ENCODE data around the gene TBL1X. TPM values are rescaled to one million over a fixed set of nuclear protein-coding genes. Genes with fewer than 3 reads are reported as not detected.
A peak's percentile ranks its signal among the peaks of the same experiment; 100 is the strongest.

The TBL1X gene
- total and polyA plus RNA-seq, 2 donors (not counting 3 experiments of a cell fraction or from before 2014, with no cell fraction given): 8.7 to 25.3 TPM

DNA sequence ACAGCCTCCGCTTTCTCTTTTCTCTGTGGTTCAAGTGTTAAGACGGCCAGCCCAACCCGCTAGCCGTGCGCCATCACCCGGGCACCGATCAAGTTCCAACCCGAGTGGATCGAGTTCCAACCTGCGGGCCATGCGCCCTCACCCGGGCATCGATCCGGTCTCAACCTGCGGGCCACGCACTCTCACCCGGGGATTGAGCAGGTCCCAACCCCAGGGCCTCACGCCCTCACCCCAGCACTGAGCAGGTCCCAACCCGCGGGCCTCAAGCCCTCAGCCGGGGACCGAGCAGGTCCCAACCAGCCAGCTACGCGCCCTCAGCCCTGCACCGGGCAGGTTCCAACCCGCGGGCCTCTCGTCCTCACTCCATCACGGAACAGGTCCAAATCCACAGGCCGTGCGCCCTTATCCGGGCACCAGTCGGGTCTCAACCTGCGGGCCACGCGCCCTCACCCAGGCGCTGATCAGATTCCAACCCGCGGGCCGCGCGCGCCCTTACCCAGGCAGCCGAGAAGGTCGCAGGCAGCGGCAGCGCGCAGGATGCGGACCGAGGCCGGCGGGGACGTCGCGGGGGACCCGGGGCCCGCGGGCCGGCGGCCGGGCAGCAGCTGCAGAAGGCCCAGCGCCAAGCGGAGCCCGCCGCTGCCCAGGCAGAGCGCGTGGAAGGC, 300.3 kb downstream of the TBL1X start:
- Histone ChIP-seq H3K27me3 (ENCODE audit: control insufficient read depth in 2 of 2, insufficient read depth in 2 of 2, low read length in 2 of 2) (no peaks in the 10 kb centered on the region), H3K79me2 (ENCODE audit: control insufficient read depth, insufficient read depth, low read length) (no peaks in the 10 kb centered on the region), H4K20me1 (replicated peaks; ENCODE audit: control insufficient read depth, extremely low read depth, insufficient read depth, low read length) (no peaks in the 10 kb centered on the region), H3K27ac (ENCODE audit: insufficient read depth, low read depth, low read length) (no peak overlapping the region), H3K9me3 (replicated peaks; ENCODE audit: control insufficient read depth, insufficient read depth, low read length) (no peaks in the 10 kb centered on the region), H3K36me3 (ENCODE audit: control insufficient read depth in 2 of 2, extremely low read depth in 1 of 2, insufficient read depth in 2 of 2, low read length in 2 of 2) (no peaks in the 10 kb centered on the region), H3K4me3 (replicated peaks in 1 of 3; ENCODE audit: insufficient read depth in 1 of 3, low read depth in 1 of 3, low read length in 3 of 3) (peak overlapping the region in 1 of 3 experiments; percentile 31), H3K4me2 (ENCODE audit: insufficient read depth, low read length) (no peak overlapping the region), H3K4me1 (ENCODE audit: control insufficient read depth, extremely low read depth, insufficient read depth, low read length) (peaks cover 18% of the 10 kb centered on the region), H3K9me1 (replicated peaks; ENCODE audit: control insufficient read depth, extremely low read depth, insufficient read depth, low read length) (no peaks in the 10 kb centered on the region), H2AFZ (ENCODE audit: low read depth, low read length) (peak overlapping the region; percentile 85), H3K9ac (replicated peaks; ENCODE audit: extremely low read depth, insufficient read depth, low read length) (peak overlapping the region; percentile 37)
- intact Hi-C loops (cut with micrococcal nuclease) (no loop called here), dilution Hi-C loops (cut with MboI; ENCODE audit: extremely low pct_ligation_motif_present, low sequenced_read_pairs) (no loop called here)
- ChIA-PET CTCF (no interaction called here), POLR2A (no interaction called here)
- FAIRE-seq: no peak
- no peak for DNase-seq (ENCODE audit: low read depth, low spot score)
- BruUV-seq (replicated peaks): TSS peak; percentile 13
- TF ChIP-seq POLR2A (IDR thresholded peaks at IDR 0.05; ENCODE audit: low read depth, low read length) (no peak), JUN (IDR thresholded peaks at IDR 0.05; ENCODE audit: borderline replicate concordance, insufficient read depth, insufficient read length, low read depth) (no peak), MYC (IDR thresholded peaks at IDR 0.05; ENCODE audit: low read depth, low read length) (no peak), CTCF (IDR thresholded peaks at IDR 0.05; ENCODE audit: extremely low read depth in 1 of 2, insufficient read depth in 1 of 2, low read depth in 1 of 2, low read length in 2 of 2) (no peak), EZH2 (IDR thresholded peaks at IDR 0.05; ENCODE audit: borderline replicate concordance, low read depth, low read length, severe bottlenecking) (no peak), FOS (IDR thresholded peaks at IDR 0.05; ENCODE audit: borderline replicate concordance, insufficient read depth, low read length) (no peak), GATA2 (IDR thresholded peaks at IDR 0.05; ENCODE audit: insufficient read depth, insufficient read length, low read depth, low read length) (no peak), POLR2AphosphoS5 (IDR thresholded peaks at IDR 0.05; ENCODE audit: insufficient read depth, low read depth, low read length) (no peak)
- TF ChIP-seq, protein P1, sequence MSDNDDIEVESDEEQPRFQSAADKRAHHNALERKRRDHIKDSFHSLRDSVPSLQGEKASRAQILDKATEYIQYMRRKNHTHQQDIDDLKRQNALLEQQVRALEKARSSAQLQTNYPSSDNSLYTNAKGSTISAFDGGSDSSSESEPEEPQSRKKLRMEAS (IDR thresholded peaks at IDR 0.05; ENCODE audit: insufficient read depth, insufficient read length): no peak

Measured in endothelial cell of umbilical vein (primary cell).